GM08714 (cell line): ENCODE measurements around the gene ST8SIA6.
"Not testable (repeated sequence)": the region's sequence is repeated elsewhere in the genome, so short reads cannot be mapped to it uniquely, and the experiment has no call there.

Experiments
- H3K4me3 ChIP-seq: fragments of 200-500 bp; sonication (Bioruptor generic); 2 replicates; pipeline ENCODE4 v1.5.1; 2014; ENCODE audit warnings: mild to moderate bottlenecking, low read length, inconsistent platforms
- ZNF274 ChIP-seq: IDR thresholded peaks from 2 replicates; pipeline ENCODE4 v1.6.1; 2012; ENCODE audit warnings: mild to moderate bottlenecking, low read depth, low read length

Gene ST8SIA6

GRCh38 chr10:17445400-17445998 is 8.9 kb downstream of the ST8SIA6 start:
- no peak for TF ChIP-seq ZNF274
- H3K4me3 ChIP-seq = no peak overlapping the region

GRCh38 chr10:17444388-17444714 is 10.0 kb downstream of the ST8SIA6 start:
- TF ChIP-seq ZNF274 = no peak
- H3K4me3 ChIP-seq = no peak overlapping the region

- no peak overlapping the region for H3K4me3 ChIP-seq
- no peak for TF ChIP-seq ZNF274
These were observed 10.5 kb downstream of the ST8SIA6 start for GRCh38 chr10:17443707-17444387.

DNA sequence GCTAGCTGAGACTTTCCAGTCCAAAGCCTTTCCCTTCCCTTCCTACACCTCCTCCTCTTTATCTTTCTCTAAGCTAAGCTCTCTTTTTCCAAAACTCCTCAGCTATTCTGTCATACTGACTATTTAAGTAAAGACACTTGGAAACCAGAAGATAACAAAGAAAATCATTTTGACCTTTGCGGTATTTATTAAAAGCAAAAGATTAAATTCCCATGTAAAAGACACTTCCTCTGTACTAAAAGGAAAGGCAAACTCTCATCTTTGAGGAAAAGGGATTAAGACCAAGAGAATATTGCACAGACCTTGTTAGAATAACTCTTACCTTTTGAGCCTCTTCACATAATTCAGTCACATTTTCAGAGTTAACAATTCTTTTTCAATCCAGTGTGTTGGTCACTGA is 15.8 kb downstream of the ST8SIA6 start:
- no peak for TF ChIP-seq ZNF274
- no peak overlapping the region for H3K4me3 ChIP-seq

DNA sequence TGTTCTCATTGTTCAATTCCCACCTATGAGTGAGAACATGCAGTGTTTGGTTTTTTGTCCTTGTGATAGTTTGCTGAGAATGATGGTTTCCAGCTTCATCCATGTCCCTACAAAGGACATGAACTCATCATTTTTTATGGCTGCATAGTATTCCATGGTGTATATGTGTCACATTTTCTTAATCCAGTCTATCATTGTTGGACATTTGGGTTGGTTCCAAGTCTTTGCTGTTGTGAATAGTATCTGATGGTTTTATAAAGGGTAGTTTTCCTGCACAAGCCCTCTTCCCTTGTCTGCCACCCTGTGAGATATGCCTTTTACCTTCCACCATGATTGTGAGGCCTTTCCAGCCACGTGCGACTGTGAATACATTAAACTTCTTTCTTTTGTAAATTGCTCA is 17.8 kb downstream of the ST8SIA6 start:
- H3K4me3 ChIP-seq = not testable (repeated sequence)

DNA sequence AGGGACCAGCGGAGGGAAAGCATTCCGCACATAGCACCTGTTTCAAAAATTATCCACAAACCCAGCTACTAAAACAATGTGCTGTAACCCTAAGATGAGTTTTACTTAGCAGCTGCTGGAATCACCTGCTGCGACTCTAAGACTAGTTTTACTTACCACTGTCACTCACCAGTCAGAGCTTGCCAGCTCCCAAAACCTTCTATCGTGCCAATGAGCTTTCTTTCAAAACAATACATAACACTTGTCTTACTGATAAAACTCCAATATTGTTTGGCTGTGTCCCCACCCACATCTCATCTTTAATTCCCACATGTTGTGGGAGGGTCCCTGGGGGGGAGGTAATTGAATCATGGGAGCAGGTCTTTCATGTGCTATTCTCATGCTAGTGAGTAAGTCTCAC is 18.4 kb downstream of the ST8SIA6 start:
- no peak for TF ChIP-seq ZNF274
- no peak overlapping the region for H3K4me3 ChIP-seq

DNA sequence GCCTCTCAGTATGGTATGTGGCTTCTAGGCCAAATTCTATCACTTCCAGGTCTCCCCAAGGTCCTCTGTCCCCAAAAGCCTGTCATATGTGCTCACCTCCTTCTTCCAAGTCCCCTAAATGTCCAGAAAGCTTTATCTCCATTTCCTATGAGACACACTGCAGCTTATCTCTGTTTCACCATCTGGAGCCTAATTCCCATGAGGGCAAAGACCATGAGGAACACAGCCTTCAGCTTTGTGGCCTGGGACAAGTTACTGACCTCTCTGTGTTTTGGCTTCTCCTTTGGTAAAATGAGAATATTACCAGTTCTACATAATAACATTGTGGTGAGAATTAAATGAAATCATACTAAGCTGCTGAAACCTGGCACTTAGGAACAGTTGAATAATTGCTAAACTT is 19.2 kb downstream of the ST8SIA6 start:
- TF ChIP-seq ZNF274 = no peak
- no peak overlapping the region for H3K4me3 ChIP-seq

DNA sequence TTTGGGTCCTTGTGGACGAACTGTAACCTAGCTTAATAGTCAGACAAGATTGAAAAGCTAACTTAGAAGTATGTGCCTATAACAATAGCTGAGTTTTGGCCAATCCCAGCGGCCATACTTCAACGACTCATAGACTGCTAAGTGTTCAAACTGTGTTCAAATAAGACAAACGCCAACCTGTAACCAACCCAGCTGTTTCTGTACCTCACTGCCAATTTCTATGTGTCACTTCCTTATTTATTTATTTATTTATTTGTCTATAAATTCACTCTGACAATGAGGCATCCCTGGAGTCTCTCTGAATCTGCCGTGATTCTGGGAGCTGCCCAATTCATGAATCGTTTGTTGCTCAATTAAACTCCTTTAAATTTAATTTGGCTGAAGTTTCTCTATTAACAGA is 21.7 kb downstream of the ST8SIA6 start:
- no peak overlapping the region for H3K4me3 ChIP-seq

GRCh38 chr10:17431871-17432311 is 22.5 kb downstream of the ST8SIA6 start:
- no peak overlapping the region for H3K4me3 ChIP-seq
- TF ChIP-seq ZNF274 = no peak

More for the DNA sequence above, 21.7 kb downstream of the ST8SIA6 start:
- no peak for TF ChIP-seq ZNF274

DNA sequence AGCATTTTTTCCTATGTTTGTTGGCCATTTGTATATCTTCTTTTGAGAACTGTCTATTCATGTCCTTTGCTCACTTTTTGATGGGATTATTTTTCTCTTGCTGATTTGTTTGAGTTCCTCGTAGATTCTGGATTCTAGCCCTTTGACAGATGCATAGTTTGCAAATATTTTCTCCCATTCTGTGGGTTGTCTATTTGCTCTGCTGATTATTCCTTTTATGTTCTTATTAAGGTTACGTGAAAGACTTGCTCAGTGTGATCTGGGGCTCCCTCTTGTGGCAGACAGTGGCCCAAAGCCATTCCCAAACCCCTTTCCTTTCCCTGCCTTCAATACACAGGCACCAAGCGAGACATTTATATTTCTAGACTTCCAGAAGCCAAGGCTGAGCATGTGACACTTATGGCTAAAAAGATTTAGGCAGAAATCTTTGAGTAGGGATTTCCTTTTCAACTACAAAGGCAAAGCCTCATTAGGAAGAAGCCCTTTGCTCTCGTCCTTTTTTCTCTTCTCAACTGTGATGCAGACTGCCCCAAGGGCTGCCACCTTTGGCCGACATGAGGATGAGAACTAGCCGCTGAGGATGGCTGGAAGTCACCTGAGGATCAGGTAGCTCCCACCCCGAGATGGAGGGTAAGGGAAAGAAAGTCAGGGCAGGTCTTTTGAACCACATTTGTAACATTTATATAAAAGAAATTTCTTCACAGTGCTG is 23.6 kb downstream of the ST8SIA6 start:
- no peak overlapping the region for H3K4me3 ChIP-seq

DNA sequence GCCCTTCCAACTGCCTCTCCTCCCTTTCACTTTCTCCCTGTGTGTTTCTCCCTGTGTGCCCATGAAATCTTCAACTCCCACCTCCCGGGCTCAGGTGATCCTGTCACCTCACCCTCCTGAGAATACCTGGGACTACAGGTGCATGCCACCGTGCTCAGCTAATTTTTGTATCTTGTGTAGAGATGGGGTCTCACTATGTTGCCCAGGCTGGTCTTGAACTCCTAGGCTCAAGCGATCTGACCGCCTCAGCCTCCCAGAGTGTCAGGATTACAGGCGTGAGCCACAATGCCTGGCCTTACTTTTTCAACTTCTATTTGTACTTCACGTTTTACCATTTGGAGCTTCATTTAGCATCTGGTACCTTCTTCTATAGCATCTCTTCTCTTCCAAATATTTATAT is 24.9 kb downstream of the ST8SIA6 start:
- no peak overlapping the region for H3K4me3 ChIP-seq
- no peak for TF ChIP-seq ZNF274

More for the DNA sequence above, 23.6 kb downstream of the ST8SIA6 start:
- TF ChIP-seq ZNF274 = no peak

DNA sequence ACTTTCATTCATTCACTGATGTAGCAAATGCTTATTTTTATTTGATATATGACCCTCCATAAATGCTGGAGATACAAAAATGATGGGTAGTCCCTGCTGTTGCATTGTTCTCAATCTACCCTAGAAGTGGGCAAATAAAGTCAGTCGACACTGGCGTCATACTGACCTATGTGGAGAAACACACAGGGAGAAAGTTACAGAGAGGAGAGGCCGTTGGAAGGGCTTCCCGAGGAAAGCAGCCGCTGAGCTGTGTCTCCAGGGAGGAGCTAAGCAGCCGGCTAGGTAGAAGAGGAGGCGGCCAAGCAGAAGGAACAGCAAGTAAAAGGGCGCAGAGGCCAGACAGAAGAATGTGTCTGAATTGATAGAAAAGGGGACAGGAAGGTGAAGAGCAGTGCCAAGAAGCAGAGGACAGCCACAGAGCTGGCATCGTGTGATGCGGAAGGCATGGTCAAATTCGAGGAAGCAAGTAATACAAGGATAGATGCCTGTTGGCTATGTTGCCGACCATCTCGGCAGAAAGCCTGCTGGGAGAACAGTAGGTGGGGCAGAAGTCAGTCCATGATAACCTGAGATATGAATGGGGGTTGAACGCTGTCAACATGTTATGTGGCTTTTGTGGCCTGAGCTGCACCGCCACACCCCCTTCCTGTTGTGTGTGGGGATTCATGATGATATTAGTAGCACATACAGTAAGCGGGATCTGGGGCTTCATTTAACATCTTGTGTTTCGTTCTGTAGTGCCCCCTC is 25.9 kb downstream of the ST8SIA6 start:
- H3K4me3 ChIP-seq = no peak overlapping the region; the same call in 1 of the 2 replicates
- no peak for TF ChIP-seq ZNF274

DNA sequence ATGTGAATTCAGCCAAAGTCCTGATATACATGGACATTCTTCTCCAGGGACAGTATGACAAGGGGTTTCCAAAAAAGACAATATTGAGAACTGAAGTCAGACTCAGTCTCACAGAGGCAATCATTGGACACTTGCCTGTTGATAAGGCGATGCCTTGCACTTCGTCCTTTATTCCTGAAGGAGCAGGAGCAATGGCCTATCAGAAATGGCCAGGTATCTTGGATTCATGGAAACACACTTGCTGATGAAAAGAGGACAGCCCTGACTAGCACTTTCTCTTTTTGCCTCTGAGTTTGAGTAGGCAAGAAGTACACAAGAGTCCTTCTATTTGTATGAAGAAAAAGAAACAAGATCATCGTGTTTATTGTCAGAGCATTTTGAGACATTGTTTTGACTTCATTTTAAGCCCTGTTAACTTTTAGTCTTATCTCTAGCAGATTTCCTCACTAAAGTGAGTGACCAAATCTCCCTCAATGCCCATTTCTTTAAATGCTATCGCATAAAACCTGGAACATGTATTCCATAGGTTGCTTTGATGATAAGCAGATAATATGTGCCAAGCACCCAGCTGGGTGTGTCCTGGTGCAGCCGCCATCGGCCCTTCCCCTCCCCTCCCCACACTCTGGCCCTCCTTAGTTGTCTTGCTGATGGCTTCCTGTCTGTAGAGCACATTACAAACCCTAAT is 26.6 kb downstream of the ST8SIA6 start:
- H3K4me3 ChIP-seq = no peak overlapping the region
- TF ChIP-seq ZNF274 = no peak

GRCh38 chr10:17427201-17427600 is 27.2 kb downstream of the ST8SIA6 start:
- no peak overlapping the region for H3K4me3 ChIP-seq
- no peak for TF ChIP-seq ZNF274
